GM12878 (cell line): ENCODE data around the gene PIK3R5. TPM values are rescaled to one million over a fixed set of nuclear protein-coding genes. Genes with fewer than 3 reads are reported as not detected.

ENCODE experiments used
- GATAD2B ChIP-seq: fragments of 450-650 bp; conservative IDR thresholded peaks from 2 replicates; pipeline ENCODE4 v1.6.1; 2017; ENCODE audit warnings: low read depth, mild to moderate bottlenecking, moderate library complexity
- HDAC2 ChIP-seq: fragments of 200-600 bp; sonication (generic); IDR thresholded peaks from 2 replicates; pipeline ENCODE4 v1.6.1; 2017
- HDGF ChIP-seq: fragments of 450-650 bp; IDR thresholded peaks from 2 replicates; pipeline ENCODE4 v1.6.1; 2016; ENCODE audit warnings: antibody characterized with exemption
- JUND ChIP-seq: IDR thresholded peaks from 2 replicates; pipeline ENCODE4 v1.6.1; 2012; ENCODE audit warnings: low read depth, mild to moderate bottlenecking, low read length, improper control_type of control experiment, moderate library complexity
- LARP7 ChIP-seq: fragments of 450-650 bp; IDR thresholded peaks from 2 replicates; pipeline ENCODE4 v1.6.1; 2017; ENCODE audit warnings: mild to moderate bottlenecking
- MEF2B ChIP-seq: fragments of 450-650 bp; IDR thresholded peaks from 2 replicates; pipeline ENCODE4 v1.6.1; 2018; ENCODE audit warnings: mild to moderate bottlenecking, moderate library complexity; ENCODE audit not compliant: partially characterized antibody, poor library complexity, severe bottlenecking
- MLLT1 ChIP-seq: fragments of 450-650 bp; IDR thresholded peaks from 2 replicates; pipeline ENCODE4 v1.6.1; 2016; ENCODE audit warnings: mild to moderate bottlenecking
- MXI1 ChIP-seq: fragments of 150-350 bp; IDR thresholded peaks from 2 replicates; pipeline ENCODE4 v1.6.1; 2011; ENCODE audit warnings: low read depth, mild to moderate bottlenecking, inconsistent platforms, low read length, improper control_type of control experiment
- NFXL1 ChIP-seq: fragments of 450-650 bp; IDR thresholded peaks from 2 replicates; pipeline ENCODE4 v1.6.1; 2017; ENCODE audit warnings: antibody characterized with exemption, mild to moderate bottlenecking, borderline replicate concordance
- NFYA ChIP-seq: IDR thresholded peaks from 2 replicates; pipeline ENCODE4 v1.6.1; 2011; ENCODE audit warnings: low read depth, mild to moderate bottlenecking, low read length, improper control_type of control experiment, borderline replicate concordance
- POLR2AphosphoS2 ChIP-seq: IDR thresholded peaks from 2 replicates; pipeline ENCODE4 v1.6.1; 2011; ENCODE audit warnings: low read depth, mild to moderate bottlenecking, low read length, improper control_type of control experiment, moderate library complexity
- RAD51 ChIP-seq: fragments of 450-650 bp; IDR thresholded peaks from 2 replicates; pipeline ENCODE4 v1.6.1; 2016; ENCODE audit warnings: moderate library complexity, mild to moderate bottlenecking, inconsistent platforms
- SIX5 ChIP-seq: IDR thresholded peaks from 2 replicates; pipeline ENCODE4 v1.6.1; 2011; ENCODE audit warnings: mild to moderate bottlenecking, low read depth, low read length, moderate library complexity; ENCODE audit not compliant: severe bottlenecking
- SMC3 ChIP-seq: IDR thresholded peaks from 2 replicates; pipeline ENCODE4 v1.6.1; 2011; ENCODE audit warnings: low read length, improper control_type of control experiment, borderline replicate concordance
- USF1 ChIP-seq: IDR thresholded peaks from 2 replicates; pipeline ENCODE4 v1.6.1; 2011; ENCODE audit warnings: borderline replicate concordance, low read depth, mild to moderate bottlenecking, moderate library complexity, mixed read lengths, low read length; ENCODE audit not compliant: insufficient read depth; ENCODE audit errors: extremely low read length
- ZBTB40 ChIP-seq: fragments of 450-650 bp; IDR thresholded peaks from 2 replicates; pipeline ENCODE4 v1.6.1; 2016; ENCODE audit warnings: mild to moderate bottlenecking, moderate library complexity, borderline replicate concordance
- ZNF622 ChIP-seq: fragments of 450-650 bp; IDR thresholded peaks from 2 replicates; pipeline ENCODE4 v1.6.1; 2017; ENCODE audit warnings: mild to moderate bottlenecking, inconsistent platforms
- ZNF687 ChIP-seq: fragments of 450-650 bp; IDR thresholded peaks from 2 replicates; pipeline ENCODE4 v1.6.1; 2017; ENCODE audit warnings: mild to moderate bottlenecking, moderate library complexity
- polyA plus RNA-seq, 11 experiments: library from polyadenylated mRNA; depleted of rRNA in 4 of 11; unstranded in 6 of 11; stranded (reverse) in 5 of 11; fragments of >200 nt; fragmentation: Nextera tagmentation in 4 of 11; fragmentation: Illumina TruSeq in 1 of 11; extraction: Ambion mirVana in 4 of 11; extraction: Trizol in 1 of 11; gene quantifications; 1 replicate in 1 of 11; 2 replicates in 10 of 11; pipeline versions ENCODE4 v1.2.1 to v1.2.3, GENCODE V29; 2011 to 2016; ENCODE audit warnings: inconsistent platforms in 2 of 11, missing spikeins in 2 of 11, low read depth in 1 of 11
- total RNA-seq, 4 experiments: library from RNA; depleted of rRNA in 3 of 4; stranded (reverse); fragments of >200 nt in 3 of 4; fragmentation: Illumina TruSeq in 1 of 4; extraction: Trizol in 1 of 4; gene quantifications; 2 replicates each; pipeline versions ENCODE4 v1.2.1 to v1.2.3, GENCODE V29; 2013 to 2021

Gene PIK3R5
- total and polyA plus RNA-seq, 10 of the 15 experiments (the other 5 are each of a cell fraction or from before 2014, with no cell fraction given) = 9.5 to 50.8 (median 35.5) TPM

- TF ChIP-seq ZBTB40 = no peak
- TF ChIP-seq MXI1 = peak; percentile 59; the same call in 1 of the 2 replicates
- TF ChIP-seq USF1 = peak; percentile 91
- TF ChIP-seq JUND = no peak
- TF ChIP-seq SIX5 = no peak
- no peak; the same call in 1 of the 2 replicates for TF ChIP-seq POLR2AphosphoS2
- peak; percentile 20; the same call in 1 of the 2 replicates for TF ChIP-seq SMC3
- no peak for TF ChIP-seq HDAC2
- TF ChIP-seq NFXL1 = no peak
- TF ChIP-seq ZNF622 = no peak
- TF ChIP-seq GATAD2B = peak; percentile 63; the same call in 1 of the 2 replicates
- TF ChIP-seq MEF2B = peak; percentile 92
- no peak for TF ChIP-seq NFYA
- peak; percentile 97 for TF ChIP-seq ZNF687
- TF ChIP-seq RAD51 = peak; percentile 98
- 0 out of 2 replicates have a peak, but pooled peaks have one; percentile 12 for TF ChIP-seq LARP7
- peak; percentile 74 for TF ChIP-seq MLLT1
- TF ChIP-seq HDGF = peak; percentile 81; the same call in 1 of the 2 replicates
Observed at GRCh38 chr17:8859027-8859803, 106.3 kb downstream of the PIK3R5 start (continued).
